ENCODE results near the gene PRDX3. TPM values are rescaled to one million over a fixed set of nuclear protein-coding genes. Genes with fewer than 3 reads are reported as not detected.

PRDX3 gene
- polyA plus RNA-seq, 1 donor (not counting 4 experiments of a cell fraction or from before 2014, with no cell fraction given), result 304 TPM

DNA sequence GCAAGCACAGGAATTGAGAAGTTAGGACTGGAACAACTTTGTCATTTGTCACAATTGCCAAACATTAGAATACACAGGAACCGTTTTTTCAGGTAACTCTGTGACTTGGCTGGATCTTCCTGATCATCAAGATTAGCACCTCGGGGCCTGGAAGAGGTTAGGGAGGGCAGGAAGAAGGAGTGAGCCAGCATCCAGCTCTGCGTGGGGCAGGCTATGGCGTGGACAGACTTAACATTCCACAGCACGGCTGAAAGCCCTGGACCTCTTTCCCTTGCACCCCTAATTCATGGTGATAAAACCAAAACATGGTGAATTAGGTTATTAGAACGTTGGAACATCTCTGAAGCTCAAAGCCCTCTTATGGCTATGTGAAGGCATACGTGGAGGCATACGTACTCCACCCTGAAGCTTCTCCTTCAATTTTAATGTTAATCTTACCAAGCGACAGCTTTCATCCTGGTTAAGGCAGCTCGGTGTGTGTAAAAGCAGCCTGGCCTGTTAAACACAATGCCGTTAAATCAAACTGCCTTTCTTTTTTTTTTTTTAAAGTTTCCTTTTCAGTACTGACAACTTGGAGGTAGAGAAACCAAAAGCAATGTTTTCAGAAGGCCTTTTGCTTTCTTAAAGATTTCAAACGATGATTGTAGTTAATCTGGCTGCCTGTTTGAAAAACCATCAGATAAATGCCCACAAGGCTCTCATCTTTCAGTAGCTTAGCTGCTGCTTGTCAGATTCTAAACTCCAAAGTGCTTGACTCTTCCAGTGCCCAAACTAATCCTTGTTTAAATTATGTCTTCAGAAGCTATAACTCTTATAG lies 33.2 kb upstream of the PRDX3 start:
- Histone ChIP-seq H3K27ac (ENCODE audit: control insufficient read depth, insufficient read depth, low read length) (no peak overlapping the region), H4K20me1 (ENCODE audit: control insufficient read depth, extremely low read depth, insufficient read depth, low read length) (no peaks in the 10 kb centered on the region), H3K79me2 (ENCODE audit: control insufficient read depth, insufficient read depth, low read length) (peaks cover 16% of the 10 kb centered on the region), H3K36me3 (ENCODE audit: control insufficient read depth in 2 of 2, extremely low read depth in 1 of 2, insufficient read depth in 2 of 2, low read length in 2 of 2) (no peaks in the 10 kb centered on the region), H2AFZ (ENCODE audit: control insufficient read depth, low read length) (no peak overlapping the region), H3K4me3 (ENCODE audit: control insufficient read depth in 2 of 3, extremely low read depth in 1 of 3, insufficient read depth in 2 of 3, low read depth in 1 of 3, low read length in 3 of 3) (no peak overlapping the region), H3K4me1 (ENCODE audit: control insufficient read depth, extremely low read depth, insufficient read depth, low read length) (peaks cover 25% of the 10 kb centered on the region), H3K9me3 (ENCODE audit: control insufficient read depth, low read depth, low read length) (no peaks in the 10 kb centered on the region), H3K27me3 (ENCODE audit: control insufficient read depth, extremely low read depth, insufficient read depth, low read length) (no peaks in the 10 kb centered on the region), H3K4me2 (ENCODE audit: control insufficient read depth, extremely low read depth, insufficient read depth, low read depth, low read length) (no peak overlapping the region), H3K9ac (ENCODE audit: control insufficient read depth, extremely low read depth, insufficient read depth, low read length) (no peak overlapping the region), H3K9me1 (ENCODE audit: control insufficient read depth, extremely low read depth, insufficient read depth, low read length) (no peaks in the 10 kb centered on the region)
- dilution Hi-C loops (cut with MboI; ENCODE audit: extremely low pct_ligation_motif_present, low sequenced_read_pairs), result loop anchor here (25.0 kb wide), 1 partner anchor 200 kb away; no protein-coding TSS in a partner anchor
- TF ChIP-seq, protein P1, sequence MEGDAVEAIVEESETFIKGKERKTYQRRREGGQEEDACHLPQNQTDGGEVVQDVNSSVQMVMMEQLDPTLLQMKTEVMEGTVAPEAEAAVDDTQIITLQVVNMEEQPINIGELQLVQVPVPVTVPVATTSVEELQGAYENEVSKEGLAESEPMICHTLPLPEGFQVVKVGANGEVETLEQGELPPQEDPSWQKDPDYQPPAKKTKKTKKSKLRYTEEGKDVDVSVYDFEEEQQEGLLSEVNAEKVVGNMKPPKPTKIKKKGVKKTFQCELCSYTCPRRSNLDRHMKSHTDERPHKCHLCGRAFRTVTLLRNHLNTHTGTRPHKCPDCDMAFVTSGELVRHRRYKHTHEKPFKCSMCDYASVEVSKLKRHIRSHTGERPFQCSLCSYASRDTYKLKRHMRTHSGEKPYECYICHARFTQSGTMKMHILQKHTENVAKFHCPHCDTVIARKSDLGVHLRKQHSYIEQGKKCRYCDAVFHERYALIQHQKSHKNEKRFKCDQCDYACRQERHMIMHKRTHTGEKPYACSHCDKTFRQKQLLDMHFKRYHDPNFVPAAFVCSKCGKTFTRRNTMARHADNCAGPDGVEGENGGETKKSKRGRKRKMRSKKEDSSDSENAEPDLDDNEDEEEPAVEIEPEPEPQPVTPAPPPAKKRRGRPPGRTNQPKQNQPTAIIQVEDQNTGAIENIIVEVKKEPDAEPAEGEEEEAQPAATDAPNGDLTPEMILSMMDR (optimal IDR thresholded peaks at IDR 0.05 in 1 of 3, IDR thresholded peaks at IDR 0.05 in 1 of 3, conservative IDR thresholded peaks at IDR 0.05 in 1 of 3; ENCODE audit: extremely low read depth in 1 of 3, insufficient read depth in 2 of 3, low read length in 3 of 3), result no peak
- no peak for TF ChIP-seq EZH2 (IDR thresholded peaks at IDR 0.05; ENCODE audit: low read length)
- no peak for DNase-seq (ENCODE audit: low read depth, low spot score)
- FAIRE-seq, result peak; percentile 29

DNA sequence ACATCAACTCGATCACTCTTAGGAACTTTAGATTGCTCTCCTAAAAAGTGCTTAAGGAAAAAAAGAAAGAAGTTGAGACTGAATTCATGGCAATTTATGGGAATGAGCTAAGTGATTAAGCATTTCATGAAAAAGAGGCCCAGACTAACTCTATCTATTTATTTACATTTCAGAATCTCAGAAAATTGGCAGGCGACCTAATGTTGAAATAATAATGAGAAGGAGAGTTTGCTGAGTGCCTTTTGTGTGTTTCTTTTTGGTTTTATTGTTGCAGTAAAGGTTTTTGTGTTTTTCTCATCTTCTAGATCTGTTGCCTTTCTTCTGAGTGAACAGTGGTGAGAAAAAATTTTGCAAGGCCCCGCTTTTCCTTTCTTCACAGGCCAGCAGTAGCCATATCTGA lies 32.6 kb upstream of the PRDX3 start:
- no peak overlapping the region for H3K4me3 ChIP-seq (ENCODE audit: control insufficient read depth in 2 of 3, extremely low read depth in 1 of 3, insufficient read depth in 2 of 3, low read depth in 1 of 3, low read length in 3 of 3)
- peaks cover 16% of the 10 kb centered on the region for H3K79me2 ChIP-seq (ENCODE audit: control insufficient read depth, insufficient read depth, low read length)
- FAIRE-seq, result no peak
- TF ChIP-seq, protein P1 (optimal IDR thresholded peaks at IDR 0.05 in 1 of 3, IDR thresholded peaks at IDR 0.05 in 1 of 3, conservative IDR thresholded peaks at IDR 0.05 in 1 of 3; ENCODE audit: extremely low read depth in 1 of 3, insufficient read depth in 2 of 3, low read length in 3 of 3), result no peak
- TF ChIP-seq EZH2 (IDR thresholded peaks at IDR 0.05; ENCODE audit: low read length), result no peak
- no peak overlapping the region for H3K9ac ChIP-seq (ENCODE audit: control insufficient read depth, extremely low read depth, insufficient read depth, low read length)
- H3K4me2 ChIP-seq (ENCODE audit: control insufficient read depth, extremely low read depth, insufficient read depth, low read depth, low read length), result no peak overlapping the region
- DNase-seq (ENCODE audit: low read depth, low spot score), result no peak
- peaks cover 30% of the 10 kb centered on the region for H3K4me1 ChIP-seq (ENCODE audit: control insufficient read depth, extremely low read depth, insufficient read depth, low read length)
- H3K27ac ChIP-seq (ENCODE audit: control insufficient read depth, insufficient read depth, low read length), result no peak overlapping the region
- no peaks in the 10 kb centered on the region for H3K27me3 ChIP-seq (ENCODE audit: control insufficient read depth, extremely low read depth, insufficient read depth, low read length)
- no peak overlapping the region for H2AFZ ChIP-seq (ENCODE audit: control insufficient read depth, low read length)
- H3K36me3 ChIP-seq (ENCODE audit: control insufficient read depth in 2 of 2, extremely low read depth in 1 of 2, insufficient read depth in 2 of 2, low read length in 2 of 2), result no peaks in the 10 kb centered on the region
- no peaks in the 10 kb centered on the region for H4K20me1 ChIP-seq (ENCODE audit: control insufficient read depth, extremely low read depth, insufficient read depth, low read length)
- no peaks in the 10 kb centered on the region for H3K9me1 ChIP-seq (ENCODE audit: control insufficient read depth, extremely low read depth, insufficient read depth, low read length)
- H3K9me3 ChIP-seq (ENCODE audit: control insufficient read depth, low read depth, low read length), result no peaks in the 10 kb centered on the region
- dilution Hi-C loops (cut with MboI; ENCODE audit: extremely low pct_ligation_motif_present, low sequenced_read_pairs), result loop anchor here (25.0 kb wide), 1 partner anchor 201 kb away; no protein-coding TSS in a partner anchor
